ENCODE data around the gene FUT3.

Gene FUT3

DNA sequence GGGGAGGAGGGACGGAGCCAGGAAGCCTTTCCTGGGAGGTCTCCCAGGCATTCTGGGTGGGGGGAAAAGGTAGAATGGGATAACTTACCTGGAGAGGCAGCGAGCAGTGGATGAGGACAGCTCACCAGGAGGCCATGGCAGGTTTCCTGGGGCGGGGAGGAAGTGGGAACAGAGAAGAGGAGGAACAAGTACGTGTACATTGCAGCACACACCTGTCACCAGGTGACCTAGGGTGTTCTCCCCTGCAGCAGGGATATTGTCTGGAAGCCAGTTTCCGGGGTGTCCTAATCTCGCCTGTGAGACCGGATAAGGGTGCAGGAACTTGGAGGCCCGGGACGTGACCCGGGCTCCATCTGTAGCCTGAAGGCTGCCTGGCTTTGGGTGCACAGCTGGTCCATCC is at the start of gene FUT3:
FUT3 (minus strand) TSS at position 148 of the 400 bp plus-strand sequence.
- DNase-seq (ENCODE audit: low spot score) = no peak
- TF ChIP-seq, protein P1, sequence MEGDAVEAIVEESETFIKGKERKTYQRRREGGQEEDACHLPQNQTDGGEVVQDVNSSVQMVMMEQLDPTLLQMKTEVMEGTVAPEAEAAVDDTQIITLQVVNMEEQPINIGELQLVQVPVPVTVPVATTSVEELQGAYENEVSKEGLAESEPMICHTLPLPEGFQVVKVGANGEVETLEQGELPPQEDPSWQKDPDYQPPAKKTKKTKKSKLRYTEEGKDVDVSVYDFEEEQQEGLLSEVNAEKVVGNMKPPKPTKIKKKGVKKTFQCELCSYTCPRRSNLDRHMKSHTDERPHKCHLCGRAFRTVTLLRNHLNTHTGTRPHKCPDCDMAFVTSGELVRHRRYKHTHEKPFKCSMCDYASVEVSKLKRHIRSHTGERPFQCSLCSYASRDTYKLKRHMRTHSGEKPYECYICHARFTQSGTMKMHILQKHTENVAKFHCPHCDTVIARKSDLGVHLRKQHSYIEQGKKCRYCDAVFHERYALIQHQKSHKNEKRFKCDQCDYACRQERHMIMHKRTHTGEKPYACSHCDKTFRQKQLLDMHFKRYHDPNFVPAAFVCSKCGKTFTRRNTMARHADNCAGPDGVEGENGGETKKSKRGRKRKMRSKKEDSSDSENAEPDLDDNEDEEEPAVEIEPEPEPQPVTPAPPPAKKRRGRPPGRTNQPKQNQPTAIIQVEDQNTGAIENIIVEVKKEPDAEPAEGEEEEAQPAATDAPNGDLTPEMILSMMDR (IDR thresholded peaks at IDR 0.05; ENCODE audit: extremely low read depth, insufficient read depth, missing control alignments) = no peak
- in situ Hi-C loops (cut with MboI; ENCODE audit: low pct_unique_long_range_greater_than_20kb, low sequenced_read_pairs, unreplicated experiment) = no loop called here

DNA sequence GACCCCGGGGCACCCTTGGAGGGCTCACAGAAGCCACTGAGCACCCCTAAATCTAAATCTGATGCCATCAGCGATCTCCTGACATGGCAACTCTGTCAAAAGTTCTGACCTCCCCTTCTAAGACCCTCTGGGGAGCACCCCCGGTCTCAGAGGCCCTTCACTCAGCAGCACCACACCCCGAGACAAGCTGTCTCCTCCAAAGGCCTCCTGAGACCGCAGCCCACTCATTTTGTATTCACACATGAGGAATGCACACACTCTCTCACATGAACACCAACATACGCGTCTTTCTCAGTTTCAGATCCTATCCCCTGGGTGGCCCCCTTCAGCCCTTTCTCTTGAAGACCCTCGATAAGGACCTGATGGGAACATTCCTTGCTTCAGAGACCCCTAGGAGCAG is 49.7 kb upstream of the FUT3 start:
- no peak for DNase-seq (ENCODE audit: low spot score)
- TF ChIP-seq, protein P1 (IDR thresholded peaks at IDR 0.05; ENCODE audit: extremely low read depth, insufficient read depth, missing control alignments) = no peak
- in situ Hi-C loops (cut with MboI; ENCODE audit: low pct_unique_long_range_greater_than_20kb, low sequenced_read_pairs, unreplicated experiment) = no loop called here

DNA sequence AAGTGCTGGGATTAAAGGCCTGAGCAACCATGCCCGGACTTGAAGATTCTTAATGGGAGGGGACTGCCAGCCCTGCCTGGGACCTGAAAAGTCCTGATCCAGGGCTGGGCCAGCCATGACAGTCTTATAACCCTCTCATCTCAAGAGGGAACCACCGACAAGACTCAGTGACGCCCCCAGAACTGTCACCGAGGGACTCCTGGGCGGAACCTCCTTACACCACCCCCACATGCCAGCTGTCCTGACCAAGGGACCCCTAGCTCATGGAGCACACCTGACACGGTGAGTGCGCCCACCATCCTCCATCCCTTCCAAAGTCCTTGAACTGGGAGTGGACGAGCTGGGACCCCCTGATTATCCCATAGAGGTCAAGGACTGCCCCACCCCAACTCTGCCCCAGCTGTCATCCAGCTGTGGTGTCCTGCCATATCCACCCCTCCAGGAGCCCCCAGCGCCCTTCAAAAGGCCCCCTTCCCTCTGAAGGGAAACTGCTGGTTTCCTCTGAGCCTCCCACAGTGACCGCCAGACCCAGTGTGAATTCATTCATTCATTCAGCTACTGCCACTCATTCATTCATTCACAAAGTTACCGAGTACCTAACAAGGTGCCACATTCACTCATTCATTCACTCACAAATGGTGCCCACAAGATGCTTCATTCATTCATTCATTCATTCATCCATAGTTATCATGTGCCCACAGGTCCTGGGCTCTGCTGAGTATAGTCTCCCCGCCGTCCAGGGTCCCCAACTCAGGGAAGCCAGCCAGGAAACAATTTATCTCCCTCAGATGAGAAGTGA is 48.7 kb upstream of the FUT3 start:
- no peak for DNase-seq (ENCODE audit: low spot score)
- in situ Hi-C loops (cut with MboI; ENCODE audit: low pct_unique_long_range_greater_than_20kb, low sequenced_read_pairs, unreplicated experiment) = no loop called here
- TF ChIP-seq, protein P1 (IDR thresholded peaks at IDR 0.05; ENCODE audit: extremely low read depth, insufficient read depth, missing control alignments) = no peak

DNA sequence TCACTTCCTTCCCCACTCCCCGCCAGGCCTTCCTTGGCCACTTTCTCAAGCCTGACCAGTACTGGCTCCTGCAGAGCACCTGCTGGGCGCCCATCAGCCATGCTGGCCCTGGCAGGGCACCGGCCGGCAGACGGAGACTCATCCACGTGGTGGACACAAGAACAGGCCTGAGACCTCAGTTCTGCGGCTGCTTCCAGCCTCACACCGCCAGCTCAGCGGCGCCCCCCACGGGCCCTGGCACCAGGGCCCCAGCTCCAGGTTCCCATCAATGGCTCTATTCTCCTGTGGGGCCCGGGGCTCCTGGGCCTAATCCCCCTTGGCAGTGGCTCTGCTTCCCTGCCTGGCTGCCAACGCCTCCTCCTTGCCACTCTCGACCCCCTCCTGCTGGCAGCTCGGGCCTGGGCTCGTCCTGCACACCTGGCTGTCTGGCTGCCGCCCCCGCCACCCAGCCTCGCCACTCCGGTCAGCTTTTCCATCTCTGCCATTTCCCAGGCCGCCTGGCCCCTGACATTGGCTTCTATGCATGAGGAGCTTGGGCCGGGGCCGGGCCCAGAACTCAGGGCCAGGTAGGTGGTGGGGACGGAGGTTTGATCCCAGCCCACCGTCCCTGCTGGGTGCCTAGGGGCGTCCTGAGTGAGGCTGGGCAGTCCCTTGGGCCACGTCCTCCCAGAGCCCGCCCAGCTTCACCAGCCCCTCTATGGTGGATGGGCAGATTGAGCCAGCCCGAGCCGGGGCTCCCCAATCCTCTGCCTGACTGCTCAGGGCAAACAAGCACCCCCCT is 46.1 kb upstream of the FUT3 start:
- in situ Hi-C loops (cut with MboI; ENCODE audit: low pct_unique_long_range_greater_than_20kb, low sequenced_read_pairs, unreplicated experiment) = no loop called here
- no peak for DNase-seq (ENCODE audit: low spot score)
- TF ChIP-seq, protein P1 (IDR thresholded peaks at IDR 0.05; ENCODE audit: extremely low read depth, insufficient read depth, missing control alignments) = peak; percentile 14

DNA sequence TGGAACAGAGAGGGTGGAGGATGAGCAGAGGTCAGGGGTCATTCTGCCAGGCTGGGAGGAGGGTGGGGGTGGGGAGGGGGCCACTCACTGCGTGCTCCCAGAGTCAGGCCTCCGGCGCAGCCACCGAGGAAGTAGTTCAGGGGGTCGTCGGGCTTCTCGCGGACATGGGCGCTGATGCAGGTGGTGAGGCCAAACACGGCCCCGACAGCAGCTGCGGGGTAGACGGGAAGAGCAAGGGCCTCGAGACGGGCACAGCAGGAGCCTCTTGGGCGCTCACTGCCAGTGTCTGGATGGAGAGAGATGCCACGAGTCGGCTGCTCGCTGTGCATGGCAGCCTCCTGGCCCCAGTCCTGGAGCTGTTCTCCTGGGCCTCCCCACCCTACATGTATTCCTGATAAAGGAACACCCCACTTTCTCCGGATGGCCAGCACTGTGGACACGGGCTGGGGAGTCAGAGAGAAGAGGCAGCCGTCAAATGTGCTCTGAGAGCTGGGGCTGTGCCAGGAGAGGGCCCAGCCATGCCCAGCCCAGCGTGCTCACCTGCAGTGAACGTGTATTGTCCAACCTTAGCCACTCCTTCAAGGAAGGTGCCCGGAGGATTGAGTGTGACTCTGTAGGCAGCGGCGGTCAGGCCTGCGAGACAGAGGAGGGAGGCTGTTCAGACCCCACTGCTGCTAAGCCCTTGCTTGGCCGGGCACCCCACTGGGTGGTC is 45.3 kb upstream of the FUT3 start:
- in situ Hi-C loops (cut with MboI; ENCODE audit: low pct_unique_long_range_greater_than_20kb, low sequenced_read_pairs, unreplicated experiment) = no loop called here
- TF ChIP-seq, protein P1 (IDR thresholded peaks at IDR 0.05; ENCODE audit: extremely low read depth, insufficient read depth, missing control alignments) = no peak
- no peak for DNase-seq (ENCODE audit: low spot score)

DNA sequence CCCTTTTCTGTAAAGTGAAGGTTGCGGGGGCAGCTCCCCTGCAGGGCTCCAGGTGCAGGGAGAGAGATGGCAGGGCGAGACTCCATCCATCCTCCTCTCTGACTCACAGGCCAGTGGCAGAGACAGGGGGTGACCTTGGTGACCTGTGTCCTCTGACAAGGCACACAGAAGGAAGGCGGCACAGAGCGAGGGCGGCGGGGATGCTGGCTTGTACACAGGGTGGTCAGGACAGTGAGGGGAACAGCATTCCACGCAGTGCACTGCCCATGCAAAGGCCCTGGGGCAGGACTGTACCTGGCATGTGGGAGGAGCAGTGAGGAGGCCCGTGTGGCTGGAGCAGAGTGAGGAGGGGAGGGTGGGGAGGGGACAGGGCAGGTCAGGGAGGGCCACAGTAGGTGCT is 44.6 kb upstream of the FUT3 start:
- DNase-seq (ENCODE audit: low spot score) = no peak
- TF ChIP-seq, protein P1 (IDR thresholded peaks at IDR 0.05; ENCODE audit: extremely low read depth, insufficient read depth, missing control alignments) = no peak
- in situ Hi-C loops (cut with MboI; ENCODE audit: low pct_unique_long_range_greater_than_20kb, low sequenced_read_pairs, unreplicated experiment) = no loop called here
